ENCODE data around the gene THPO.

The THPO gene

GRCh38 chr3:184379358-184380184 lies 1.6 kb upstream of the THPO start, which contains the start of gene CHRD:
Gene CHRD, plus strand, starts transcription at chr3:184380054. Its CDS starts 265 bp downstream, at chr3:184380319.
- peaks cover 8% of the 10 kb centered on the region for H3K4me1 Mint-ChIP-seq (ENCODE audit: low read depth)
- peaks cover 54% of the 10 kb centered on the region for H3K27me3 Mint-ChIP-seq
- H3K27ac Mint-ChIP-seq, result no peak within 1 kb of the TSS
- H3K9me3 Mint-ChIP-seq, result no peaks in the 10 kb centered on the region
- peak within 1 kb of the TSS; percentile 67 for H3K4me3 Mint-ChIP-seq
- no peaks in the 10 kb centered on the region for H3K36me3 Mint-ChIP-seq (ENCODE audit: low read depth)

- no peaks in the 10 kb centered on the region for H3K9me3 Mint-ChIP-seq
- peaks cover 8% of the 10 kb centered on the region for H3K4me1 Mint-ChIP-seq (ENCODE audit: low read depth)
- H3K27ac Mint-ChIP-seq, result peak overlapping the region; percentile 6
- peaks cover 48% of the 10 kb centered on the region for H3K27me3 Mint-ChIP-seq
- peak overlapping the region; percentile 61 for H3K4me3 Mint-ChIP-seq
- H3K36me3 Mint-ChIP-seq (ENCODE audit: low read depth), result no peaks in the 10 kb centered on the region
These were observed 797 bp upstream of the THPO start for GRCh38 chr3:184378651-184379357.

GRCh38 chr3:184377374-184377773 lies 633 bp downstream of the THPO start:
- H3K27me3 Mint-ChIP-seq, result peaks cover 38% of the 10 kb centered on the region
- no peak overlapping the region for H3K4me3 Mint-ChIP-seq
- peaks cover 8% of the 10 kb centered on the region for H3K4me1 Mint-ChIP-seq (ENCODE audit: low read depth)
- no peak overlapping the region for H3K27ac Mint-ChIP-seq
- no peaks in the 10 kb centered on the region for H3K36me3 Mint-ChIP-seq (ENCODE audit: low read depth)
- H3K9me3 Mint-ChIP-seq, result no peaks in the 10 kb centered on the region

- Mint-ChIP-seq H3K4me1 (ENCODE audit: low read depth) (peaks cover 7% of the 10 kb centered on the region), H3K9me3 (no peaks in the 10 kb centered on the region), H3K27me3 (peaks cover 23% of the 10 kb centered on the region), H3K27ac (no peak overlapping the region), H3K4me3 (no peak overlapping the region), H3K36me3 (ENCODE audit: low read depth) (no peaks in the 10 kb centered on the region)
These were observed 2.1 kb downstream of the THPO start for GRCh38 chr3:184375747-184376461.

- peaks cover 16% of the 10 kb centered on the region for H3K36me3 Mint-ChIP-seq (ENCODE audit: low read depth)
- peaks cover 11% of the 10 kb centered on the region for H3K27me3 Mint-ChIP-seq
- H3K9me3 Mint-ChIP-seq, result no peaks in the 10 kb centered on the region
- no peaks in the 10 kb centered on the region for H3K4me1 Mint-ChIP-seq (ENCODE audit: low read depth)
- no peak overlapping the region for H3K27ac Mint-ChIP-seq
- no peak overlapping the region for H3K4me3 Mint-ChIP-seq
These were observed 4.6 kb downstream of the THPO start for GRCh38 chr3:184373422-184373821.

- peaks cover 5% of the 10 kb centered on the region for H3K27me3 Mint-ChIP-seq
- no peak overlapping the region for H3K4me3 Mint-ChIP-seq
These were observed 5.1 kb downstream of the THPO start for GRCh38 chr3:184372911-184373310.

GRCh38 chr3:184372296-184372821 lies 5.6 kb downstream of the THPO start:
- H3K4me3 Mint-ChIP-seq, result no peak overlapping the region
- no peak overlapping the region for H3K27ac Mint-ChIP-seq
- peaks cover under 1% of the 10 kb centered on the region for H3K27me3 Mint-ChIP-seq
- no peaks in the 10 kb centered on the region for H3K4me1 Mint-ChIP-seq (ENCODE audit: low read depth)
- H3K36me3 Mint-ChIP-seq (ENCODE audit: low read depth), result peaks cover 25% of the 10 kb centered on the region
- no peaks in the 10 kb centered on the region for H3K9me3 Mint-ChIP-seq

More at GRCh38 chr3:184372911-184373310, 5.1 kb downstream of the THPO start:
- H3K27ac Mint-ChIP-seq, result no peak overlapping the region
- H3K36me3 Mint-ChIP-seq (ENCODE audit: low read depth), result peaks cover 21% of the 10 kb centered on the region
- no peaks in the 10 kb centered on the region for H3K9me3 Mint-ChIP-seq
- no peaks in the 10 kb centered on the region for H3K4me1 Mint-ChIP-seq (ENCODE audit: low read depth)

GRCh38 chr3:184371570-184372018 lies 6.4 kb downstream of the THPO start:
- H3K4me3 Mint-ChIP-seq, result no peak overlapping the region

GRCh38 chr3:184368586-184369183 lies 9.3 kb downstream of the THPO start:
- H3K36me3 Mint-ChIP-seq (ENCODE audit: low read depth), result peaks cover 54% of the 10 kb centered on the region
- no peak overlapping the region for H3K27ac Mint-ChIP-seq
- no peak overlapping the region for H3K4me3 Mint-ChIP-seq
- peaks cover 24% of the 10 kb centered on the region for H3K4me1 Mint-ChIP-seq (ENCODE audit: low read depth)
- H3K27me3 Mint-ChIP-seq, result no peaks in the 10 kb centered on the region
- H3K9me3 Mint-ChIP-seq, result no peaks in the 10 kb centered on the region

More at GRCh38 chr3:184371570-184372018, 6.4 kb downstream of the THPO start:
- Mint-ChIP-seq H3K36me3 (ENCODE audit: low read depth) (peaks cover 33% of the 10 kb centered on the region), H3K27me3 (no peaks in the 10 kb centered on the region), H3K27ac (no peak overlapping the region), H3K4me1 (ENCODE audit: low read depth) (peaks cover 2% of the 10 kb centered on the region), H3K9me3 (no peaks in the 10 kb centered on the region)

- H3K27me3 Mint-ChIP-seq, result no peaks in the 10 kb centered on the region
- peaks cover 30% of the 10 kb centered on the region for H3K4me1 Mint-ChIP-seq (ENCODE audit: low read depth)
- H3K9me3 Mint-ChIP-seq, result no peaks in the 10 kb centered on the region
- H3K36me3 Mint-ChIP-seq (ENCODE audit: low read depth), result peaks cover 60% of the 10 kb centered on the region
- peak overlapping the region; percentile 0 for H3K27ac Mint-ChIP-seq
- H3K4me3 Mint-ChIP-seq, result no peak overlapping the region
These were observed 9.9 kb downstream of the THPO start for GRCh38 chr3:184368116-184368515.

GRCh38 chr3:184366619-184367289 lies 11.3 kb downstream of the THPO start:
- peaks cover 30% of the 10 kb centered on the region for H3K4me1 Mint-ChIP-seq (ENCODE audit: low read depth)
- peaks cover 60% of the 10 kb centered on the region for H3K36me3 Mint-ChIP-seq (ENCODE audit: low read depth)
- no peak overlapping the region for H3K4me3 Mint-ChIP-seq
- no peaks in the 10 kb centered on the region for H3K9me3 Mint-ChIP-seq
- H3K27ac Mint-ChIP-seq, result no peak overlapping the region
- H3K27me3 Mint-ChIP-seq, result no peaks in the 10 kb centered on the region

- Mint-ChIP-seq H3K27me3 (no peaks in the 10 kb centered on the region), H3K9me3 (no peaks in the 10 kb centered on the region), H3K36me3 (ENCODE audit: low read depth) (peaks cover 39% of the 10 kb centered on the region), H3K27ac (peak overlapping the region; percentile 97), H3K4me1 (ENCODE audit: low read depth) (peaks cover 42% of the 10 kb centered on the region), H3K4me3 (peak overlapping the region; percentile 99)
These were observed 15.1 kb downstream of the THPO start for GRCh38 chr3:184362668-184363546.
